ENCODE measurements around the gene DAGLA.

DNA sequence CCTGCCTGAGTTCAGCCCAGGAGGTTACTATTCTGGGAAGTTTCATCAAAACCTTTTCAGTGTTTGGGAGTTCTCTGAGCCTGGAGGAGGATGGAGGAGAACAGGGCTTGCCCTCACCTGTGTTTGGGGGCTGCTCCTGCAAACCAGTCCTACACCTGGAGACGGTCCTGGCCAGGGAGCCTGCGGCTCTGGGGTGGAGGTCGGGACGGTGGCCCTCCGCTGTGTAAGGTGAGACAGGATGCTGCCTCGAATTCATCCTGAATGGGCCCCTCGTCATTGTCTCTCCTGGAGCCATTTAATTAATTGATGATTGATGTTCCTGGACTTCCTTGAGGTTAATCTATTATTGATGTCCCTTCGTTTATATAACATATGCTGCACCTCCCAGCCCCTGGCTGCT, 6.3 kb downstream of the DAGLA start:
- TF ChIP-seq CTCF (IDR thresholded peaks at IDR 0.05; ENCODE audit: poor library complexity) (no peak), EZH2 (IDR thresholded peaks at IDR 0.05; ENCODE audit: borderline replicate concordance) (no peak)

Measured in hepatocyte (in vitro differentiated cells).